ENCODE results near the gene FKBP4.

Gene FKBP4

DNA sequence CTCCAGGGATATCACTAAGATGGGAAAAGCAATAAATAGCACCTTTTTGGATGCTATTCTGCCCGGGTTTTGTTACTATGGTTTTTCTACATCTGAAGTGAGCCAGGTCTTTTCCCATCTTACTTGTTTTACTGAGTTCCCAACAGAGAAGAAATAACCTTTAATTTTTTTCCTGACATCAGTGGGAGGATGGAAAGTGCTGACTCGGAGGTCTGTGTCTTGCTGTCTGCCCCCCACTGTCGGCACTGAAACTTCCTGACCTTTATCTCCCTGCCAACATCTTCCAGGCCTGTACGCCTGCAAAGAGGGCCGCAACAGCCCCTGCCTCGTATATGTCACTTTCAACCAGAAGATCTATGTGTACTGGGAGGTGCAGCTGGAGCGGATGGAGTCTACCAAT lies 28.7 kb downstream of the FKBP4 start:
- no peak overlapping the region for H3K4me2 ChIP-seq (ENCODE audit: low read length)
- H3K23ac ChIP-seq (ENCODE audit: low read length) = no peak overlapping the region
- H2BK5ac ChIP-seq (ENCODE audit: low read length) = no peak overlapping the region
- no peak overlapping the region for H3K4ac ChIP-seq (ENCODE audit: low read depth, low read length)
- H3K4me1 ChIP-seq (ENCODE audit: control insufficient read depth, low read depth, low read length) = no peaks in the 10 kb centered on the region
- no CpG with 5 or more reads among the region's 7 CpGs for WGBS (ENCODE audit: extremely low coverage, insufficient coverage, low lambda C conversion rate)
- no peak overlapping the region for H2AK5ac ChIP-seq (ENCODE audit: low read length)
- H3K79me1 ChIP-seq (ENCODE audit: low read length) = no peaks in the 10 kb centered on the region
- DNase-seq = no peak
- no peak overlapping the region for H2BK120ac ChIP-seq (ENCODE audit: low read depth, low read length)
- H3K4me3 ChIP-seq (ENCODE audit: low read length) = no peak overlapping the region
- H3K36me3 ChIP-seq (ENCODE audit: control insufficient read depth, insufficient read depth, low read length) = peaks cover 11% of the 10 kb centered on the region
- no peak overlapping the region for H4K5ac ChIP-seq (ENCODE audit: low read length)
- H3K56ac ChIP-seq (ENCODE audit: low read length) = no peak overlapping the region
- H2BK15ac ChIP-seq (replicated peaks; ENCODE audit: low read depth) = no peak overlapping the region
- H3K27me3 ChIP-seq (ENCODE audit: insufficient read depth, low read length, poor library complexity) = no peaks in the 10 kb centered on the region
- no peak overlapping the region for H3K18ac ChIP-seq (ENCODE audit: low read length)
- H4K8ac ChIP-seq (ENCODE audit: low read depth, low read length) = no peak overlapping the region
- H3K9ac ChIP-seq (ENCODE audit: low read length) = no peak overlapping the region
- H3K79me2 ChIP-seq (ENCODE audit: control insufficient read depth, insufficient read depth, low read length) = no peaks in the 10 kb centered on the region
- H3K27ac ChIP-seq (ENCODE audit: low read depth, low read length) = no peak overlapping the region

DNA sequence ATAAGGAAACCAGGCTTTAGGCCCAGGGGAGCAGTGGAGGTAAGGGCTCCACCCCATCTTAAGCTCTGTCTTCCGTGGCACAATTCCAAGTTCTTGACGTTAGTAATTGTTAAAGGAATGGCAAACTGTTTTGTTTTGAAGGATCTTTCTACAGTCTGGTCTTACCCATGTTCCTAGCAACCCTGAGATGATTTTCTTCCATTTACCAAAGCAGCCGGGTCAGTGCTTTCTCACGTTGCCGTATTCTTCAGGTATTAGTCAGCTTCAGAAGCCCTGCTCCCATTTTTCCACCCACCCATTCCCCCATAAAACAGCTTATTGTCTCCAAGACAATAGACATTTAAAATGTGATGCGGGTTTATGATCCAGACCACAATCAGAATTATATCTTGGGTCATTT lies 29.8 kb downstream of the FKBP4 start:
- H2BK120ac ChIP-seq (ENCODE audit: low read depth, low read length) = no peak overlapping the region
- WGBS (ENCODE audit: extremely low coverage, insufficient coverage, low lambda C conversion rate) = no CpG with 5 or more reads among the region's 6 CpGs

DNA sequence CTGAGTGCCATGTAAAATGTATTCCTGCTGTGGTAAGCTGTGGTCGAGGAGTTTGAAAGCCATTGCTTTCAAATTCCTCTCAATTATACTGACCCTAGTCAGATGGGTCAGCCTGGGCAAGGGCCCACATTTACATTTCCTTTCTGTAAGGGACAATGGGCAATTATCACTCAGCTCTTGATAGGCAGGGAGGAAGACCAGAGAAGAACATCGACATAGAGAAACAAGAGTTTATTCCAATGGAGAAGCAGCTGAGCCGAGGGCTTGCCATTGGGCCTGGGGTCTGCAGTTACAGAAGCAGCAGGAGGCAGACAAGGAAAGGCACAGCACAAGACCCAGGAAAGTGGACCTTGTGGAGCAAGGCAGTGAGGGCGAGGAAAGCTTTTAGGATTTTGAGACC lies 30.4 kb downstream of the FKBP4 start:
- no peak overlapping the region for H3K4me3 ChIP-seq (ENCODE audit: low read length)
- H3K27ac ChIP-seq (ENCODE audit: low read depth, low read length) = peak overlapping the region; percentile 9

More for the DNA sequence above, 29.8 kb downstream of the FKBP4 start:
- Histone ChIP-seq H4K8ac (ENCODE audit: low read depth, low read length) (no peak overlapping the region), H3K23ac (ENCODE audit: low read length) (no peak overlapping the region), H2BK5ac (ENCODE audit: low read length) (no peak overlapping the region), H3K4ac (ENCODE audit: low read depth, low read length) (no peak overlapping the region), H3K79me2 (ENCODE audit: control insufficient read depth, insufficient read depth, low read length) (no peaks in the 10 kb centered on the region), H3K4me3 (ENCODE audit: low read length) (no peak overlapping the region), H3K27me3 (ENCODE audit: insufficient read depth, low read length, poor library complexity) (no peaks in the 10 kb centered on the region), H4K5ac (ENCODE audit: low read length) (no peak overlapping the region), H3K36me3 (ENCODE audit: control insufficient read depth, insufficient read depth, low read length) (peaks cover 11% of the 10 kb centered on the region), H3K27ac (ENCODE audit: low read depth, low read length) (no peak overlapping the region), H3K4me1 (ENCODE audit: control insufficient read depth, low read depth, low read length) (no peaks in the 10 kb centered on the region), H3K9ac (ENCODE audit: low read length) (no peak overlapping the region), H3K79me1 (ENCODE audit: low read length) (no peaks in the 10 kb centered on the region), H2BK15ac (replicated peaks; ENCODE audit: low read depth) (no peak overlapping the region), H2AK5ac (ENCODE audit: low read length) (no peak overlapping the region), H3K18ac (ENCODE audit: low read length) (no peak overlapping the region), H3K4me2 (ENCODE audit: low read length) (no peak overlapping the region), H3K56ac (ENCODE audit: low read length) (no peak overlapping the region)
- DNase-seq = no peak

DNA sequence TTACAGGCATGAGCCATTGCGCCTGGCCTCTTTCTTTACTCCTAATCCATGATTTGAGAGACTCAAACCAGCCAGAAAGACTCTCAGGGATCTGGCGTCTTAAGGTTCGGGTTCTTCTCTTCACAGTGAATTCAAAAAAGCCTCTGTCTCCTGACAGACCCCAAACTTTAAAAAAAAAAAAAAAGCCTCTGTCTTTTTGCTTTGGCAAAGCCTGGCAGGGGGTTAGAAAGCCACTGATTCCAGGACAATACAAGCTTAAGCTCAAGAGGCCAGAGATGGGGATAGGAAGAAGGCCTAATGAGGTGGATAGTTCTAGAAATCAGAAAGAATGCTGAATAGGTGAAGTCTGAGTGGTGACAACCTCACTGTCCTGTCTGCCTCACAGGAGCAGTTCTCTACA lies 31.3 kb downstream of the FKBP4 start:
- no peak overlapping the region for H4K5ac ChIP-seq (ENCODE audit: low read length)
- H3K4me2 ChIP-seq (ENCODE audit: low read length) = no peak overlapping the region
- no peaks in the 10 kb centered on the region for H3K27me3 ChIP-seq (ENCODE audit: insufficient read depth, low read length, poor library complexity)
- no peak overlapping the region for H3K9ac ChIP-seq (ENCODE audit: low read length)
- H4K8ac ChIP-seq (ENCODE audit: low read depth, low read length) = no peak overlapping the region
- DNase-seq = no peak
- no peaks in the 10 kb centered on the region for H3K4me1 ChIP-seq (ENCODE audit: control insufficient read depth, low read depth, low read length)
- no peak overlapping the region for H3K4ac ChIP-seq (ENCODE audit: low read depth, low read length)
- no peak overlapping the region for H2BK120ac ChIP-seq (ENCODE audit: low read depth, low read length)
- no peak overlapping the region for H2BK15ac ChIP-seq (replicated peaks; ENCODE audit: low read depth)
- no CpG with 5 or more reads among the region's 3 CpGs for WGBS (ENCODE audit: extremely low coverage, insufficient coverage, low lambda C conversion rate)
- H3K79me1 ChIP-seq (ENCODE audit: low read length) = no peaks in the 10 kb centered on the region
- no peak overlapping the region for H3K23ac ChIP-seq (ENCODE audit: low read length)
- no peaks in the 10 kb centered on the region for H3K79me2 ChIP-seq (ENCODE audit: control insufficient read depth, insufficient read depth, low read length)
- H2BK5ac ChIP-seq (ENCODE audit: low read length) = no peak overlapping the region
- H3K18ac ChIP-seq (ENCODE audit: low read length) = no peak overlapping the region
- H3K36me3 ChIP-seq (ENCODE audit: control insufficient read depth, insufficient read depth, low read length) = peaks cover 11% of the 10 kb centered on the region
- H3K27ac ChIP-seq (ENCODE audit: low read depth, low read length) = no peak overlapping the region
- H3K56ac ChIP-seq (ENCODE audit: low read length) = peak overlapping the region; percentile 60
- H2AK5ac ChIP-seq (ENCODE audit: low read length) = no peak overlapping the region
- no peak overlapping the region for H3K4me3 ChIP-seq (ENCODE audit: low read length)

More for the DNA sequence above, 30.4 kb downstream of the FKBP4 start:
- no peak overlapping the region for H2BK120ac ChIP-seq (ENCODE audit: low read depth, low read length)
- H2BK5ac ChIP-seq (ENCODE audit: low read length) = no peak overlapping the region
- H4K5ac ChIP-seq (ENCODE audit: low read length) = no peak overlapping the region
- H3K18ac ChIP-seq (ENCODE audit: low read length) = no peak overlapping the region
- no peak overlapping the region for H3K4ac ChIP-seq (ENCODE audit: low read depth, low read length)
- peak; percentile 47 for DNase-seq
- no peak overlapping the region for H3K4me2 ChIP-seq (ENCODE audit: low read length)
- H3K4me1 ChIP-seq (ENCODE audit: control insufficient read depth, low read depth, low read length) = no peaks in the 10 kb centered on the region
- H3K23ac ChIP-seq (ENCODE audit: low read length) = no peak overlapping the region
- peaks cover 11% of the 10 kb centered on the region for H3K36me3 ChIP-seq (ENCODE audit: control insufficient read depth, insufficient read depth, low read length)
- H4K8ac ChIP-seq (ENCODE audit: low read depth, low read length) = no peak overlapping the region
- H2BK15ac ChIP-seq (replicated peaks; ENCODE audit: low read depth) = no peak overlapping the region
- no peaks in the 10 kb centered on the region for H3K27me3 ChIP-seq (ENCODE audit: insufficient read depth, low read length, poor library complexity)
- no peak overlapping the region for H3K9ac ChIP-seq (ENCODE audit: low read length)
- no peaks in the 10 kb centered on the region for H3K79me2 ChIP-seq (ENCODE audit: control insufficient read depth, insufficient read depth, low read length)
- H3K79me1 ChIP-seq (ENCODE audit: low read length) = no peaks in the 10 kb centered on the region
- WGBS (ENCODE audit: extremely low coverage, insufficient coverage, low lambda C conversion rate) = no CpG with 5 or more reads among the region's 4 CpGs
- H2AK5ac ChIP-seq (ENCODE audit: low read length) = no peak overlapping the region
- peak overlapping the region; percentile 60 for H3K56ac ChIP-seq (ENCODE audit: low read length)

DNA sequence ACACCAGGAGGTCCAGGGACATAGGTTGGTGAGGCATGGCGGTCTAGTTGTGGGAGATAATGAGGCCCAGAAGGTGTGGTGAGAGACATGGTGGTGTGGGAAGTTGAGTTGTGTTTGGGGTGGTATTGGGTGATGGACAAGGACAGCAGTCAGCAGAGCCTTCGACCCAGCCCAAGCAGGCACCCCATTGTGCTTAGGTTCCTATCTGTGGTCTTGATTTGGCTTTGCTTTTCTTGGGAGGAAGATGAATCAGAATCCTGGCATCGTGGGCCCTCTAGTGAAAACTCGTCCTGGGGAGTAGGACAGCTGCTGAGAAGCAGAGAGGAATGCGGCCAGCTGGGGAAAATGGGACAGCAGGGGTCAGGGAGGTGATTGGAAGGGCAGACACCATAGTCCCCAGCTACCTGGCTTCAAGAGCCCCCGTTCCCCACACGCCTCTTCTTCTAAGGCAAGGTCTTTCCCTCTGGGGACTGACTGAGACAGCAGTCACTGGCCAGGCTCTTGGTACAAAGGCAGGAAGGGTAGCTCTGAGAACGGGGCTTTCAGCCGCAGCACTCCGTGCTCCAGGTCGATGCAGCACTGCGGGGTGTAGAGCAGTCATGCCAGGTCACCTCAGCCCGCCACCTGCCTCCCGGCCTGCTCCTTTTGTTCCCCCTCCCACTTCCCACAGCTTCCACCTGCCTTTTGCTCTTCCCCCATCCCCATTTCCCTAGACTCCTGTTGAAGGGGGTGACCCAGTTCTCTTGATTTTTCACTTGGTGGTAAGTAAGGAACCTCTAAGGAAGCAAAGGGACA lies 32.1 kb downstream of the FKBP4 start:
- Histone ChIP-seq H2BK5ac (ENCODE audit: low read length) (no peak overlapping the region), H3K9ac (ENCODE audit: low read length) (no peak overlapping the region), H3K79me2 (ENCODE audit: control insufficient read depth, insufficient read depth, low read length) (no peaks in the 10 kb centered on the region), H3K4me1 (ENCODE audit: control insufficient read depth, low read depth, low read length) (no peaks in the 10 kb centered on the region), H4K8ac (ENCODE audit: low read depth, low read length) (no peak overlapping the region), H4K5ac (ENCODE audit: low read length) (no peak overlapping the region), H2BK15ac (replicated peaks; ENCODE audit: low read depth) (no peak overlapping the region), H3K79me1 (ENCODE audit: low read length) (no peaks in the 10 kb centered on the region), H3K4me3 (ENCODE audit: low read length) (no peak overlapping the region), H3K36me3 (ENCODE audit: control insufficient read depth, insufficient read depth, low read length) (peaks cover 10% of the 10 kb centered on the region), H3K4ac (ENCODE audit: low read depth, low read length) (no peak overlapping the region), H3K23ac (ENCODE audit: low read length) (no peak overlapping the region), H3K4me2 (ENCODE audit: low read length) (no peak overlapping the region), H2BK120ac (ENCODE audit: low read depth, low read length) (no peak overlapping the region), H3K56ac (ENCODE audit: low read length) (no peak overlapping the region), H2AK5ac (ENCODE audit: low read length) (no peak overlapping the region), H3K18ac (ENCODE audit: low read length) (no peak overlapping the region), H3K27ac (ENCODE audit: low read depth, low read length) (no peak overlapping the region), H3K27me3 (ENCODE audit: insufficient read depth, low read length, poor library complexity) (no peaks in the 10 kb centered on the region)
- WGBS (ENCODE audit: extremely low coverage, insufficient coverage, low lambda C conversion rate) = no CpG with 5 or more reads among the region's 14 CpGs
- no peak for DNase-seq

DNA sequence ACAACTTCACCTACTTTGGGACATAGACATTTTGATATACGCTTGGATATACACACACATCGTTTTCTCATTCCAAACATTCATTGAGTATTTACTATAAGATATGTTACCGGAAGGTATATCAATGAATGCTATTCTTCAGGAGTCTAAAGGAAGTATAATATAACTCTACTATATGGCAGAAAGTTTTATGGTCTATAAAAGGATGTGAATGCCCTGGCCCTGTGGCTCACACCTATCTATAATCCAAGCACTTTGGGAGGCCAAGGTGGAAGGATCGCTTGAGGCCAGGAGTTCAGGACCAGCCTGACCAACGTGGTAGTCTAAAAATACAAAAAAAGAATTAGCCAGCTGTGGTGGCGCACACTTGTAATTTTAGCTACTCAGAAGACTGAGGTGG lies 34.5 kb downstream of the FKBP4 start:
- no peak overlapping the region for H4K8ac ChIP-seq (ENCODE audit: low read depth, low read length)
- no peaks in the 10 kb centered on the region for H3K27me3 ChIP-seq (ENCODE audit: insufficient read depth, low read length, poor library complexity)
- H2BK15ac ChIP-seq (replicated peaks; ENCODE audit: low read depth) = no peak overlapping the region
- H3K79me2 ChIP-seq (ENCODE audit: control insufficient read depth, insufficient read depth, low read length) = no peaks in the 10 kb centered on the region
- no CpG with 5 or more reads among the region's 6 CpGs for WGBS (ENCODE audit: extremely low coverage, insufficient coverage, low lambda C conversion rate)
- H3K9ac ChIP-seq (ENCODE audit: low read length) = no peak overlapping the region
- no peak overlapping the region for H3K56ac ChIP-seq (ENCODE audit: low read length)
- H3K36me3 ChIP-seq (ENCODE audit: control insufficient read depth, insufficient read depth, low read length) = peaks cover 5% of the 10 kb centered on the region
- DNase-seq = no peak
- H3K4me1 ChIP-seq (ENCODE audit: control insufficient read depth, low read depth, low read length) = no peaks in the 10 kb centered on the region
- H2AK5ac ChIP-seq (ENCODE audit: low read length) = no peak overlapping the region
- H3K18ac ChIP-seq (ENCODE audit: low read length) = no peak overlapping the region
- no peak overlapping the region for H3K4me2 ChIP-seq (ENCODE audit: low read length)
- no peak overlapping the region for H3K4me3 ChIP-seq (ENCODE audit: low read length)
- no peak overlapping the region for H3K27ac ChIP-seq (ENCODE audit: low read depth, low read length)
- no peaks in the 10 kb centered on the region for H3K79me1 ChIP-seq (ENCODE audit: low read length)
- no peak overlapping the region for H3K23ac ChIP-seq (ENCODE audit: low read length)
- H2BK5ac ChIP-seq (ENCODE audit: low read length) = no peak overlapping the region
- no peak overlapping the region for H2BK120ac ChIP-seq (ENCODE audit: low read depth, low read length)
- H3K4ac ChIP-seq (ENCODE audit: low read depth, low read length) = no peak overlapping the region
- H4K5ac ChIP-seq (ENCODE audit: low read length) = no peak overlapping the region
